Dermis microvascular lymphatic vessel endothelial cell (primary cell): Measurements from ENCODE around the gene ESRP2. TPM values are rescaled to one million over a fixed set of nuclear protein-coding genes. Genes with fewer than 3 reads are reported as not detected.

Experiments
- DNase-seq, 2 donors: peaks; one replicate each; pipeline versions ENCODE4 v3.0.0 to v3.0.0-alpha.2; 2010; ENCODE audit warnings: low read depth in 2 of 2
- total RNA-seq: library from RNA; depleted of rRNA; stranded (reverse); fragments of >200 nt; gene quantifications from 2 replicates; pipeline ENCODE4 v1.2.1, GENCODE V29; 2014

ESRP2 gene
- total RNA-seq, 1 donor from 2014 or later, result 0.77 TPM

DNA sequence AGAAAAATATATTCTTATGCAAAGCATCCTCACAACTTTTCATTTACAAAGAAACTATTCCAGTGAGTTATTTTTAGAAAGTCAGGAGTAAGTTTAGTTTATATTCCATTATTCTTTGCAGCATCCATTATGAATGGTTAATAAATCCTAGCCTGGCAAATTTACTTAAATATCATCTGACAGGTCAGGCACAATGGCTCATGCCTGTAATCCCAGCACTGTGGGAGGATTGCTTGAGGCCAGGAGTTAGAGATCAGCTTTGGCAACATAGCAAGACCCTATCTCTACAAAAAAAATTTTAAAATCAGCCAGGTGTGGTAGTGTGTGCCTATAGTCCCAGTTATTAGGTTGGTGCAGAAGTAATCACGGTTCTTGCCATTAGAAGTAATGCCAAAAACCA, 12.9 kb downstream of the ESRP2 start:
- DNase-seq, result no peak

DNA sequence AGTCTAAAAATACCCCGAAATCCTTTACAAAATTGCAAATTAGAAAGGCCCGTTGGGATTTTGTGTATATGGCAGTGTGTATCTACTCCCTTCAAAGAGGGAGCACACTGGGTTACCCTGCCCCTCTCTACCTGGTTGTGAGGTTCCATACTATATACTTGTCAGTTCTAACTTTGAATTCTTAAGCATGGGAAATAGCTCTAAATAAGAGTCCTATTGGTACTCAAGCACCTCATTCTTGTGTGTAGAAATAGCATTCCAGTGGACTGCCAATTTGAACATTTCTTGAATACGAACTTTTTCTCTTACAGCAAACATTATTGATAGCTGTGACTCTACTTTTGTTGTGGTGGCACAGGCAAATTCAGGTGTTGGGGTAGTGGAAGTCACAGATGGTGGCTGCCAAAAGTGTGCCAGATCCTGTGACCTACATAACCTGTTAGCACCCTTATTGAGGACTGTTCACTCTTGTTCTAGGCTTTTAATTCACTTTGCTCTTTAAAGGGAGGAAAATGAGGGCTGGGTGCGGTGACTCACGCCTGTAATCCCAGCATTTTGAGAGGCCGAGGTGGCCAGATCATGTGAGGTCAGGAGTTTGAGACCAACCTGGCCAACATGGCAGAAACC, 16.1 kb downstream of the ESRP2 start:
- DNase-seq, result no peak

DNA sequence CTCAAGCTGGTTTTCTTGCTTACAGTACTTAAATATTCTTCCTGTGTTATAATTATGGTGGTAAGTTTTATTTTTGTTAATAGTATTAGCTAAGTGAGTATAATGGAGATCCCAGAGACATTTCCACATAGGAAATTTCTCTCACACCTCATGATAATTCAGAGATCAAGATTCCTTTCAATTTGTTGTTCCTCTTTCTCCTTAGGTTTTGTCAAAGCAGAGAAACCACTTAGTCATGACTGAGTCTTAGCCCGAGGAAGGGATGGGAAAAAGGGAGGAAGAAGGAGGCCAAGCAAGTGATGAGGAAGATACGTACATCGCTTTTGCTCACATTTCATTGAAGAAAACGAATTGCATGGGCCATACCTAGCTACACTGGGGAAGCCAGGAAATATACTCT, 18.4 kb downstream of the ESRP2 start:
- no peak for DNase-seq

DNA sequence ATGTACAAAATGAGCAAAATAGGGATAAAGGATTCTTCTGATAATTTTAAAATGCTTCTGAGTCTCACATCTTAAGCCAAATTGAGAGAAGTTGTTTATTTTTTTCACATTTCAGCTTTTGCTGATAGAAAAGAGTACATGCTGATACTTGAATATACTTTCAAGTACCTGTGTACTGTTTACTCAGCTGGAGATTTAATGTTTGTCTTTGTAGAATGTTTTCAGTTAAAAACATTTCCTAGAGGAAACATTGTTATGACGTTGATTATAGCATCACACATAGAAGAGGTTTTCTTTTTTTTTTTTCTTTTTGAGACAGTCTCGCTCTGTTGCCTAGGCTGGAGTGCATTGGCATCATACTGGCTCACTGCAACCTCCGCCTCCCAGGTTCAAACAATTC, 19.7 kb downstream of the ESRP2 start:
- peak in 1 of 2 donors; percentile 55 for DNase-seq

DNA sequence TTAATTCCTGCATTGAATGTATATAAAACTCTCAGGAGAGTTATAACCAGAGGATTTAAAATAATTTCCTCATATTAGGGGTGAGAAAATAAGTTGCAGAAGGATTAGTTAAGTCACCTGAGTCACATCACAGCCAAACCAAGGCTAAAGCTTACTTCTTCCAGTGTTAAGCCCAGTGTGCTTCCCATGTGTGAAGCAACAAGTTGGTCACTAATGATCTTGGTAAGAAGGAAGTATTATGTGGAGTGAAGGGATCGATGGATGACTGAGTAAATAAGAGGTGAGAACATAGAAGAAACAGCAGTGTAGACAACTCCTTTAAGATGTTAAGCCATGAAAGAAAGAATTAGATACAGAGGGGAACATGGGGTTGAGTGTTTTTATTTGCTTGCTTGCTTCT, 20.6 kb downstream of the ESRP2 start:
- no peak for DNase-seq

DNA sequence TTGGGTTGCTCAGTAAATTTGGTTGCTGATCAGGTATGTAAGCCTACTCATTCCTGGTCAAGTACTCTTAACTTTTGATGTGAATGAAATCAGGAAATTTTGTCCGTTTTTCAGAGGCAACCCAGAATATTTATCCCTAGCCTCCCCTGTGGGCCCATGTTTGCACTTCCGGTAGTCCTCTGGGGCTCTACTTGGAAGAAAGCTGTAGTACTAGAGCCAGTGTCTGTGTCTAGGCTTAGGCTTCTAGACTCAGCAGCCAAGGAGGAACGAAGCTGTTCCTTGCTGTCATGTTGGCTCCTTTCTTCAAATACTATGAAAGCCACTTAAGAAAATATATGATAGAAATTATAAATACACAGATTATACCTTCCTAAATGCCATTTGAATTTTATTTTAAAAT, 21.2 kb downstream of the ESRP2 start:
- no peak for DNase-seq

DNA sequence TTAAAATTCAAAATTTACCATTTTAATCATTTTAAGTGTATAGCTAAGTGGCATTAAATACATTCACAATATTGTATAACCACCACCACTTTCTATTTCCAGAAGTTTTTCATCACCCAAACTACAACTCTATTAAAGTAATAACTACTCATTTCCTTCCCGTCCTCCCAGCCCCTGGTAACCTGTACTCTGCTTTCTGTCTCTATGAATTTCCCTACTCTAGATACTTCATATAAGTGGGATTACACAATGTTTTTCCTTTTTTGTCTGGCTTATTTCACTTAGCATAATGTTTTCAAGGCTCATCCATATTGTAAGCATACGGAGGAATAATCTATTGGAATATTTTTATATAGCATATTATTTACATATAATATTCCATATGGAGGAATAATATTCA, 29.7 kb downstream of the ESRP2 start:
- peak; percentile 55 to 59 for DNase-seq

DNA sequence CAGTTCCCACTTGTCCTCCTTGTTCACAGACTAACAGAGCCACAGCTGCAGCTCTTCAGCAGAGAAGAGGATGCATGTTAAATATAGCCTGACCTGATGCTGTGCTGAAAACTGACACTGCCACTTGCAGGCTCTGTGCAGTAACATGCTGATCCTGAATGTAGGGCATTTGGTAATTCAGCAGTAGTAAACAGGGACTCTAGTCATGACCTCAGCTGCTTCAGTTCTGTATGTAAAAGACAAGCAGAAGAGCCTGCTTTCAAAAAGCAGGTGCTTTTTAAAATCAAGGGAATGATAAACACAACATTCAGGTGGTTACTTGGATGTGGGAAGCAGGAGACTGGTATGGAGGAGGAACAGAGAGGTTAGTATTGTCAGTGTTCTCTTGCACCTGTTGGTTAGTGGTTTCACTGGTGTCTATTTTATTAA, 33.8 kb downstream of the ESRP2 start:
- DNase-seq, result no peak

DNA sequence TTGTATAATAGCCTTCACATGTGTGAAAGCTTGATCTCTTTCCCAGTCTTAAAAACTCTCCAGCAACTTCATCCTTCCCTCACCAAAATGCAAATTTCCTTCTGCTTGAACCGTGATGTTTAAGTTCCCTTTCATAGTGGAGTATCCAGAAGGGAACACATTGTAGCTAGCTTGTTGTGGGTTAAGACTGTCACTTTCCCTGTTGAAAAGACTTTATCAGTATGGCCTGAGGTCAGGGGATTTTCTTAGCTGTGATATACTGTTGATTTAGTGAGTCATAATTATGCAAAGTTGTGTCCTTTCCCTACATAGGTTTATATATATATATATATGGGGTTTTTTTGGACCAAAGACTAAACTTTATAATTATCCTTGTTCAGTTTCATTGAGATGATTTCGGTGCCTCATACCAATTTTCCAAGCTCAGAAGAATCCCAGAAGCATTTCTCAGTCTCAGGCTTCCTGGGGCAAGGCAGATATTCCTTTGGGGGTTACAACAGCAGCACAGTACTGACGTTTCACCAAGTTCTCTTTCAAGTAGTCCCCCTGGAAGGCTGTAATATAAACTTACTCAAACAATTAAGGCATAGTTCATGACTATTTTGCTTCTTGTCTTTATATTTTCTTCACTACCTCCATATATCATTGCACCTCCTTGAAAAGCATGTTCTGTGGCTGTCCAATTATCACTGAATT, 35.7 kb downstream of the ESRP2 start:
- peak in 1 of 2 donors; percentile 61 for DNase-seq

DNA sequence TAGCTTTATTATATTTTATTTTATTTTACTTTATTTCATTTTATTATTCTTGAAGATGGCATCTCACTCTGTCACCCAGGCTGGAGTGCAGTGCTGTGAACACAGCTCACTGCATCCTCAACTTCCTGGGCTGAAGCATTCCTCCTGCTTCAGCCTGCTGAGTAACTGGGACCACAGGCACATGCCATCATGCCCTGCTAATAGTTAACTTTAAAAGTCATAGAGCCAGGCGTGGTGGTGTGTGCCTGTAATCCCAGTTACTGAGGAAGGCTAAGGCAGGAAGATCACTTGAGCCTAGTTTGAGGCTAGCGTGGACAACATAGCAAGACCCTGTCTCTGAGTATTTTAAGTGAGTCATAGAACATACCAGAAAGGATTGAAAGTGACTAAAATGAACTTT, 38.7 kb downstream of the ESRP2 start:
- DNase-seq, result no peak

DNA sequence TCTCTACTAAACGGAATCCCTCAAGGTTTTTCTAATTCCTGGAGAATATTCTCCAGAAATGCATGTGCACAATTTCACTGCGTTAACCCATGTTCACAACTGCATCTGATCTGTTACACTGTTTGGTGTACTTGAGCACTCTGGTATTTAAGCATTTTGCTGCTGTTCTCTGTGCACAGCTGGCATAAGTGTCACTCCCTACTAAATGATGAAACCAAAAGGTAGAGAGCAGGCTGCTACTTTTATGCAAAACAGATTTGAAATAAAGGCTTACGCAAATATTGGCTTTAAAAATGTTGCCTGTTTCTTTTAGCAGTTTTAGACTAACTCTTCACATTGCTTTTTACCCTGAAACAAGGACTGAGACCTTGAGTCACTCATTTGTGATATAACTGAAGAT, 41.7 kb downstream of the ESRP2 start:
- DNase-seq, result no peak

DNA sequence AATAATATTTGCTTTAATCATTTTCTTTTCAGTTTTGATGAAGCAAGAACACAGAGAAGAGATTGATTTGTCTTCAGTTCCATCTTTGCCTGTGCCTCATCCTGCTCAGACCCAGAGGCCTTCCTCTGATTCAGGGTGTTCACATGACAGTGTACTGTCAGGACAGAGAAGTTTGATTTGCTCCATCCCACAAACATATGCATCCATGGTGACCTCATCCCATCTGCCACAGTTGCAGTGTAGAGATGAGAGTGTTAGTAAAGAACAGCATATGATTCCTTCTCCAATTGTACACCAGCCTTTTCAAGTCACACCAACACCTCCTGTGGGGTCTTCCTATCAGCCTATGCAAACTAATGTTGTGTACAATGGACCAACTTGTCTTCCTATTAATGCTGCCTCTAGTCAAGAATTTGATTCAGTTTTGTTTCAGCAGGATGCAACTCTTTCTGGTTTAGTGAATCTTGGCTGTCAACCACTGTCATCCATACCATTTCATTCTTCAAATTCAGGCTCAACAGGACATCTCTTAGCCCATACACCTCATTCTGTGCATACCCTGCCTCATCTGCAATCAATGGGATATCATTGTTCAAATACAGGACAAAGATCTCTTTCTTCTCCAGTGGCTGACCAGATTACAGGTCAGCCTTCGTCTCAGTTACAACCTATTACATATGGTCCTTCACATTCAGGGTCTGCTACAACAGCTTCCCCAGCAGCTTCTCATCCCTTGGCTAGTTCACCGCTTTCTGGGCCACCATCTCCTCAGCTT, 45.0 kb downstream of the ESRP2 start:
- DNase-seq, result no peak

DNA sequence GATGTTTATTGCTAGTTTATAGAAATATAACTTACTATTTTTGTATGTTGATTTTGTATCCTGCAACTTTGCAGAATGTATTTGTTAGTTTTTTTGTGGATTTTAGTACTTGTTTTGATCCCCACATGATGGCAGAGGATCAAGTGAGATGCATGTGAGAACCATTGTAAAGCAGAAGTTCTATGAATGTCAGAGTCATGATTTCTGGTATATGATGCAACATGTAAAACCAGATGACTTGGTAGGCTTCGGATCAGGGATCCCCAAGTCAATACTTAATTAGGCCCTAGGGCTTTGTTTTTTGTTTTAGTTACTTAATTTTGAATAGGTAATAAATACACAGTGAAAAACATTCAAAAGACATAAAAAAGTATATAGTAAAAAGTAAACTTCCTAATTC, 45.8 kb downstream of the ESRP2 start:
- DNase-seq, result no peak

DNA sequence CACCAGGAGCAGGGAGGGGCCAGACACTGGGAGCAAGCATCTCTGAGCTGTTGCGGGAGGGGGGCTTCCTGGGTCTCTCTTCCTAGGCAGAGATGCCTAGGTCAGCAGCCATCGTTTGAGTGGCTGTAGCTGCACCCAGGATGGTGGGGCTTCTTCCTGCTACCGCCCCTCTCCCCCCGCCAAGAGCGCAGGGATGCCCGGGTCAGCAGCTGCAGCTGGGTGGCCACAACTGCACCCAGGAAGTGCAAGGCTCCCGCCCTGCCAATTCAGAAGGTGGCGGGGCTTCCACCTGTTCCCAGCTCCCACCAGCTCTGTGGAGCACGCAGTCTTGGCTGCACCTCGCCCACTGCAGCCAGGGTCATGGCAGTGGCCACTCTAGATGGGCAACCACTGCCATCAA, 47.8 kb downstream of the ESRP2 start:
- DNase-seq, result no peak

DNA sequence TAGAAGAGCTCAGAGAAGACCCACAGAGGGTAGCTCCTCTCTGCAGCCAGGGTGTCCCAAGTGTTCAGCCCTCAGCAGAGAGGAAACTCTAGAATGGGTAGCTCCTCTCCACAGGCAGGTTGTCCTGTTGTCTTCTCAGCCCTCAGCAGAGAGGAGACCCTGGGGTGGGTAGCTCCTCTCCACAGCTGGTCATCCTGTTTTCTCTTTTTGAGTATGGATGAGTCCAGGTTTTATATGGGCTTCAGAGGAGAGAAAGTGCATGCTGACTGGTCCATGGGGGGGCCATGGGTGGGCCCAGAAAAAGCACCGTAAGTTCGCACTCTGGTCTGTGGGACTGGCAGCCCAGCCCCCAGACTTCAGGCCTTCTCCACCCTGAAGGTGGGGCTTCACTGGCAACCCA, 48.4 kb downstream of the ESRP2 start:
- no peak for DNase-seq

DNA sequence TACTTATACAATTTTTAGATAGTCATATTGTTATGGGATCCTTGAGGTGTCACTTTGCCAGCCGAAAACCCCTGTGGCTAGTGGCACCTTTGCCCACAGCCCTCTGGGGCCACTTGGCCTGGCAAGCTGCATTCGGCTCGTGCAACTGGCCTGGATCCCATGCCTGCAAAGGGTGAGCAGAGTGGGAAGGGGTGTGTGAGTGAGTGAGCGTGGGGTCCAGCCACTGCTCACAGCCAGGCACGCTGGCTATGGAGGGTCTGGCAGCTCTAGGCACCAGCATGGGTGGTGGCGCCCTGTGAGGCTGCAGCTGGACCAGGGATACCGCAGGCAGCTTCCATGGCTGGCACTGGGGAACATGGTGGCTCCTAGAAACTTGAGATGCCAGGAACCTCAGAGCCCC, 49.0 kb downstream of the ESRP2 start:
- DNase-seq, result no peak

DNA sequence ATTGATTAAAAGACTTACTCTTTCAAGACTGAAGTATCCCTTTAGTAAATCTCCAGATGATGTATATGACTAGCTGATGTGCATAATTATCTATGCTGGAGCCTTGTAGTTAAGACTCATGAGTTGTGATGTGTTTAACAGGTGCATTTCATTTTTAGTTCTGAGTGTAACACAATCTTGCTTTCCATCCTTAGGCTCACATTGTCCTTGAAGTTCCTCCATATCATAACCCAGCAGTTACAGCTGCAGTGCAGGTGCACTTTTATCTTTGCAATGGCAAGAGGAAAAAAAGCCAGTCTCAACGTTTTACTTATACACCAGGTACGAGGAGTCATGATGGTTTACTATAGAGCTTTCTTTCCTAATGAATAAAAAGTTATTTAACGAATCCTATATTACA, 52.9 kb downstream of the ESRP2 start:
- no peak for DNase-seq

DNA sequence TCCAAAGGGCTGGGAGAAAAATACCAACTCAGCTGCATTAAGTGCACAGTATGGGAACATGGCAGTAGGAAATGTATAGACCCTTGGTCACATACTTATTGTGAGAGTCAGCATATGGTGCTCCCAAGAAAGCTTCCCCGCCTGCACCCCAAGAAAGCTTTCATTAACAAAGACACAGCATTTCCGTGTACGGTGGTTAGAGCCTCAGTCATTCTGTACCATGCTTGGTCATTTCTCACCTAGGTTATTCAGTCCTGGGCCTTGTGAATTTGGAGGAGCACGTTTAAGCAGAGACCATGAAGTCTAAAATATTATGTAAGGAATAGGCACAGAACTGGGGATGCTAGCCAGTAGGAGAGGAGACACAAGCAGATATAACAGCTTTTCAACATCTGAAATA, 56.1 kb downstream of the ESRP2 start:
- DNase-seq, result no peak

DNA sequence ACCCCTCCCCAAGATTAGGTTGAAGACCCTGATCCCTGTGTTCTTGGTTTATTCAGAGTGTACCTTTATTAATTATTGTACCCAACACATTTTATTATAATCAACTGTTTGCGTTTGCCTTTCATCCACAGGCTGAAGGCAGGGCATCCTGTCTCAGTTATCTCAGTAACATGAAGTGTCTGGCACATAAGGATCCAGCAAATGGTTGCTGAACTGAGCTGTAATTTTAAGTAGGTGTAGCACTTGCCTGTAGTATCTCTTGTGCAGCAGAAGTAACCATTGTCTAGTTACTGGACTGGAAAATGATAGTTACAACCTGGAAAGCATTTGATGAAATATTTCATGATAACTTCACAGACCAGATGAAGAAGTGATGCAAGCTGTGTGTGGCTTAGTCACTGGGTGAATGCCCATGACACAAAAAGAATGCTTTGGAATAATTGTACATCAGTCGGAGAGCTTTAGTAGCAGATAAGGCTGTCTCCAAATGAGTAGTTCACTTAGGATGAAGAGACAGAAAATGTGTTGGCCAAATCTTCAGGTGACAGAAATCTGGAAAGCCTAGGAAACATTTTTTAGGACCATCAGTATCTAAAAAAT, 56.6 kb downstream of the ESRP2 start:
- DNase-seq, result no peak
